Transverse colon (tissue), 4 donors: ENCODE data around the gene ATP5MG. TPM values are rescaled to one million over a fixed set of nuclear protein-coding genes. Genes with fewer than 3 reads are reported as not detected.

Source experiments
- DNase-seq: peaks from one replicate; pipeline ENCODE4 v3.0.0-alpha.2; 2019
- H3K27ac ChIP-seq, 4 donors: fragments of 200-600 bp; sonication (generic); 2 replicates each; pipeline ENCODE4 v1.5.1; 2016 to 2018; ENCODE audit warnings: inconsistent platforms in 4 of 4
- H3K27me3 ChIP-seq: fragments of 200-600 bp; sonication (generic); 2 replicates; pipeline ENCODE4 v1.5.1; 2017; ENCODE audit warnings: inconsistent platforms
- H3K36me3 ChIP-seq, 4 donors: fragments of 200-600 bp; sonication (generic); 2 replicates each; pipeline ENCODE4 v1.5.1; 2017 to 2019; ENCODE audit warnings: inconsistent platforms in 4 of 4
- H3K4me1 ChIP-seq, 4 donors: fragments of 200-600 bp; sonication (generic); 2 replicates each; pipeline ENCODE4 v1.5.1; 2017 to 2020; ENCODE audit warnings: inconsistent platforms in 4 of 4
- H3K4me3 ChIP-seq, 4 donors: fragments of 200-600 bp; sonication (generic); 1 replicate in 1 of 4; 2 replicates in 3 of 4; pipeline versions ENCODE4 v1.5.1 to v1.6.1; 2017 to 2019; ENCODE audit warnings: inconsistent platforms in 4 of 4
- H3K9me3 ChIP-seq, 2 donors: fragments of 200-600 bp; sonication (generic); 2 replicates each; pipeline ENCODE4 v1.5.1; 2017 to 2019; ENCODE audit warnings: inconsistent platforms in 2 of 2
- EP300 ChIP-seq: sonication (generic); formaldehyde crosslinking; IDR thresholded peaks from one replicate; pipeline ENCODE4 v1.6.1; 2017; ENCODE audit warnings: antibody characterized with exemption, low read depth
- POLR2A ChIP-seq: fragments of 450-650 bp; IDR thresholded peaks from one replicate; pipeline ENCODE4 v1.6.1; 2016; ENCODE audit warnings: antibody characterized with exemption, mild to moderate bottlenecking, moderate library complexity
- POLR2AphosphoS5 ChIP-seq, 3 donors: sonication (generic); formaldehyde crosslinking; IDR thresholded peaks; one replicate each; pipeline ENCODE4 v1.6.1; 2016; ENCODE audit warnings: antibody characterized with exemption in 3 of 3
- WGBS, 2 donors: methylation state at CpG; one replicate each; pipeline ENCODE4 v1.1.5; 2018; ENCODE audit warnings: low coverage in 1 of 2; 5-methylcytosine and 5-hydroxymethylcytosine counted together
- in situ Hi-C, 4 donors: fragments of 200-750 bp; cut with MboI; loops; one replicate each; pipeline versions ENCODE4 v1.15.0 to v1.15.1; 2017; ENCODE audit warnings: low sequenced_read_pairs in 3 of 4, low pct_ligation_motif_present in 1 of 4, low pct_unique_long_range_greater_than_20kb in 1 of 4
- intact Hi-C: fragments of 100-400 bp; cut with DNase I; formaldehyde crosslinking; loops from one replicate; pipeline ENCODE4 v1.15.1; 2023; ENCODE audit warnings: low total_unique reads
- total RNA-seq, 4 donors: library from RNA; depleted of rRNA; stranded (reverse); fragments of >200 nt; gene quantifications; one replicate each; pipeline ENCODE4 v1.1.0, GENCODE V29; 2016
- TF ChIP-seq, protein P1 (sequence below), 5 experiments: fragments of 200-600 bp in 3 of 5; fragments of 450-650 bp in 2 of 5; sonication (generic) in 3 of 5; IDR thresholded peaks; 1 replicate in 2 of 5; 2 replicates in 3 of 5; pipeline ENCODE4 v1.5.1; 2016 to 2017; ENCODE audit warnings: antibody characterized with exemption in 5 of 5, inconsistent platforms in 3 of 5, mild to moderate bottlenecking in 2 of 5, moderate library complexity in 1 of 5

ATP5MG gene
- total RNA-seq, 4 donors from 2014 or later, result 3.8 to 74.2 (median 46.9) TPM

- in situ Hi-C loops, result no loop called here
- DNase-seq, result no peak
- intact Hi-C loops, result no loop called here
- H3K4me1 ChIP-seq, result peaks cover 8 to 29% (median 11%) of the 10 kb centered on the region in 4 donors
- no peaks in the 10 kb centered on the region for H3K27me3 ChIP-seq
- TF ChIP-seq POLR2A (no peak), EP300 (no peak)
- TF ChIP-seq, protein P1, sequence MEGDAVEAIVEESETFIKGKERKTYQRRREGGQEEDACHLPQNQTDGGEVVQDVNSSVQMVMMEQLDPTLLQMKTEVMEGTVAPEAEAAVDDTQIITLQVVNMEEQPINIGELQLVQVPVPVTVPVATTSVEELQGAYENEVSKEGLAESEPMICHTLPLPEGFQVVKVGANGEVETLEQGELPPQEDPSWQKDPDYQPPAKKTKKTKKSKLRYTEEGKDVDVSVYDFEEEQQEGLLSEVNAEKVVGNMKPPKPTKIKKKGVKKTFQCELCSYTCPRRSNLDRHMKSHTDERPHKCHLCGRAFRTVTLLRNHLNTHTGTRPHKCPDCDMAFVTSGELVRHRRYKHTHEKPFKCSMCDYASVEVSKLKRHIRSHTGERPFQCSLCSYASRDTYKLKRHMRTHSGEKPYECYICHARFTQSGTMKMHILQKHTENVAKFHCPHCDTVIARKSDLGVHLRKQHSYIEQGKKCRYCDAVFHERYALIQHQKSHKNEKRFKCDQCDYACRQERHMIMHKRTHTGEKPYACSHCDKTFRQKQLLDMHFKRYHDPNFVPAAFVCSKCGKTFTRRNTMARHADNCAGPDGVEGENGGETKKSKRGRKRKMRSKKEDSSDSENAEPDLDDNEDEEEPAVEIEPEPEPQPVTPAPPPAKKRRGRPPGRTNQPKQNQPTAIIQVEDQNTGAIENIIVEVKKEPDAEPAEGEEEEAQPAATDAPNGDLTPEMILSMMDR (IDR thresholded peaks at IDR 0.05), result no peak
- H3K9me3 ChIP-seq, result no peaks in the 10 kb centered on the region
- H3K36me3 ChIP-seq, result no peaks in the 10 kb centered on the region
- no peak overlapping the region for H3K27ac ChIP-seq
- 95 to 97% methylated on average over 4 of the region's 4 CpGs for WGBS, 2 donors
- H3K4me3 ChIP-seq, result no peak overlapping the region
These were observed 48.0 kb downstream of the ATP5MG start for GRCh38 chr11:118449316-118449918.

DNA sequence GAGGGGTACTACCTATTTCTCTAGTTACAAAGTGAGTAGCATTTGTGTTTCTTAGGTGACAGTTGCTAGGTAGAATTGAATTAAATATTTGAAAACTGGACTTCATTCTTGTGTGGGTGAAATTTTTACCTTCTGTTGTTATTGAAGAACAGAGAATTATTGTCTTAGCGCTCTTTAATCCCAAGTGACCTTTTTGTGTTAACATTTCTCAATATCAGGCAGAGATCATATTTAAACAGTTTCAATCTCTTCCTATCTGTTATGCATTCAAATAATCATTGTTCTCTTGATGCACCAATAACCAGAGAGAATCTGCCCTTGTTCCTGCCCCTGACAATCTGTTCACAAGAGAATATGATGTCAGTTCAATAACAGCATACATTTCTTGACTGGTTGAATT, 49.0 kb downstream of the ATP5MG start:
- Histone ChIP-seq H3K27ac (no peak overlapping the region), H3K9me3 (no peaks in the 10 kb centered on the region), H3K4me1 (peaks cover 7 to 19% (median 8%) of the 10 kb centered on the region in 4 donors), H3K27me3 (no peaks in the 10 kb centered on the region), H3K4me3 (no peak overlapping the region), H3K36me3 (no peaks in the 10 kb centered on the region)
- WGBS, 2 donors, result 92% methylated on average over 1 of the region's 1 CpG; no CpG with 5 or more reads in 1 of the 2 donors
- no peak for DNase-seq
- TF ChIP-seq, protein P1 (IDR thresholded peaks at IDR 0.05), result no peak
- no peak for TF ChIP-seq POLR2A
- no peak for TF ChIP-seq POLR2AphosphoS5 (IDR thresholded peaks at IDR 0.05)
- no peak for TF ChIP-seq EP300
- intact Hi-C loops, result no loop called here
- in situ Hi-C loops, result no loop called here

Other genes starting within 250 kb of the ATP5MG start
- gene SCN4B, start 248.8 kb upstream of the ATP5MG start, total RNA-seq, result 1 to 10 TPM in 1 of 4 donors, under 1 TPM in 2, not detected in 1; 0.41 to 1.1 (median 0.75) TPM
- gene SCN2B, start 225.0 kb upstream of the ATP5MG start, total RNA-seq, result under 1 TPM in 2 of 4 donors, not detected in 2; 0.14 to 0.37 TPM
- gene JAML, start 176.6 kb upstream of the ATP5MG start, total RNA-seq, result 10 to 100 TPM in 2 of 4 donors, 1 to 10 TPM in 2; 3.2 to 15.1 (median 8.0) TPM
- 10 to 100 TPM in 2 of 4 donors, 1 to 10 TPM in 2; 2.4 to 15.2 (median 8.2) TPM for gene MPZL3, start 149.2 kb upstream of the ATP5MG start, total RNA-seq
- gene MPZL2, start 137.3 kb upstream of the ATP5MG start, total RNA-seq, result 10 to 100 TPM; 59.5 to 86.5 (median 75.0) TPM
- gene CD3E, start 96.9 kb upstream of the ATP5MG start, total RNA-seq, result 1 to 10 TPM in 3 of 4 donors, under 1 TPM in 1; 0.80 to 7.1 (median 5.3) TPM
- gene CD3D, start 58.9 kb upstream of the ATP5MG start, total RNA-seq, result 10 to 100 TPM in 2 of 4 donors, 1 to 10 TPM in 1, not detected in 1; 3.5 to 19.2 (median 15.3) TPM
- gene CD3G, start 57.3 kb upstream of the ATP5MG start, total RNA-seq, result 1 to 10 TPM in 3 of 4 donors, not detected in 1; 2.2 to 5.4 (median 2.2) TPM
- gene UBE4A, start 42.0 kb upstream of the ATP5MG start, total RNA-seq, result 10 to 100 TPM; 42.3 to 54.3 (median 49.2) TPM
- 100 to 1,000 TPM in 1 of 4 donors, 10 to 100 TPM in 3; 51.1 to 120 (median 75.5) TPM for gene KMT2A, start 34.9 kb downstream of the ATP5MG start, total RNA-seq
- gene TTC36, start 125.9 kb downstream of the ATP5MG start, total RNA-seq, result 10 to 100 TPM in 1 of 4 donors, 1 to 10 TPM in 1, not detected in 2; 2.2 to 17.9 TPM
- gene TMEM25, start 129.6 kb downstream of the ATP5MG start, total RNA-seq, result 10 to 100 TPM in 2 of 4 donors, 1 to 10 TPM in 2; 1.5 to 37.0 (median 14.5) TPM
- 10 to 100 TPM in 3 of 4 donors, 1 to 10 TPM in 1; 4.8 to 20.2 (median 14.8) TPM for gene IFT46, start 164.3 kb downstream of the ATP5MG start, total RNA-seq
- 10 to 100 TPM; 27.9 to 80.3 (median 61.0) TPM for gene ARCN1, start 170.8 kb downstream of the ATP5MG start, total RNA-seq
- 100 to 1,000 TPM in 2 of 4 donors, 10 to 100 TPM in 2; 92.6 to 276 (median 161) TPM for gene PHLDB1, start 206.0 kb downstream of the ATP5MG start, total RNA-seq